ENCODE results near the gene C3orf20.

Gene C3orf20

GRCh38 chr3:14779069-14779685 is 104.2 kb downstream of the C3orf20 start:
- TF ChIP-seq CTCF (IDR thresholded peaks at IDR 0.05; ENCODE audit: low read length) = no peak
- TF ChIP-seq EZH2 (IDR thresholded peaks at IDR 0.05; ENCODE audit: borderline replicate concordance, low read length) = no peak
- no peaks in the 10 kb centered on the region for H3K27me3 ChIP-seq (ENCODE audit: insufficient read depth, low read length)
- peaks cover 32% of the 10 kb centered on the region for H3K4me1 ChIP-seq (ENCODE audit: insufficient read depth, low read length, severe bottlenecking)
- no peaks in the 10 kb centered on the region for H3K79me2 ChIP-seq (ENCODE audit: insufficient read depth, low read length)
- no peaks in the 10 kb centered on the region for H4K20me1 ChIP-seq (ENCODE audit: insufficient read depth, low read length)
- no peaks in the 10 kb centered on the region for H3K9me2 ChIP-seq (ENCODE audit: low read depth, low read length)
- H3K4me3 ChIP-seq (ENCODE audit: low read depth, low read length, poor library complexity, severe bottlenecking) = no peak overlapping the region
- no peak overlapping the region for H3K9ac ChIP-seq (ENCODE audit: low read length)
- no peaks in the 10 kb centered on the region for H3F3A ChIP-seq (ENCODE audit: insufficient read depth, low read length)
- no peak overlapping the region for H3K4me2 ChIP-seq (ENCODE audit: low read length)
- 0 out of 2 replicates have a peak, but pooled peaks cover 3% of the 10 kb centered on the region for H3K9me3 ChIP-seq (ENCODE audit: low read length)
- H3K36me3 ChIP-seq (ENCODE audit: insufficient read depth, low read length) = no peaks in the 10 kb centered on the region
- H2AFZ ChIP-seq (ENCODE audit: low read length) = no peak overlapping the region
- H3K27ac ChIP-seq (ENCODE audit: low read depth, low read length, poor library complexity, severe bottlenecking) = no peak overlapping the region

DNA sequence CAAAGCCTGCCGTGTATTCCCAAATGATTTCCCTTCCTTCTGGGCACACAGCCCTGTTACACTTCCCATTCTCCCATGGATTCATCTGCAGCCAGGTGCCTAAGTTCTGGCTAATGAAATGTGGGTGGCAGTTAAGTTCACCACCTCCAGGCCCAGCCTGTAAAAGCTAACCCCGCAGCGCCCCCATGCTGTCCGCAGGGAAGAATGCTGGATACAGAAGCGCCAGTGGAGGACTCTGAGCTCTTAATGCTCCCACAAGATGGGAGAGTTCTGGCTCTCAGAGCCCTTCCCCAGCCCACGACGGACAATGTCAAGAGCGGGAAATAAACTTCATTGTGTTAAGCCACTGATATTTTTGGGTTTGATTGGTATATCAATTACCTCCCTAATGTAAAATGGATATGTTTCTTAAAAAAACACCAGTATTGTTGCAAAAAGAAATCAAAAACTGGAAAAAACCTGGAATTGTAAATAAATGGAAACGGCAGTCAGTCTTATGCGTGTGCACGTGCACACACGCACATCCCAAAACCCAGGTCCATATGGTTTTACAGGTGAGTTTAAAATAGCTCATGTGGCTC is 106.1 kb downstream of the C3orf20 start:
- Histone ChIP-seq H3K36me3 (ENCODE audit: insufficient read depth, low read length) (no peaks in the 10 kb centered on the region), H3K4me2 (ENCODE audit: low read length) (no peak overlapping the region), H3K9ac (ENCODE audit: low read length) (no peak overlapping the region), H3K9me2 (ENCODE audit: low read depth, low read length) (no peaks in the 10 kb centered on the region), H3K9me3 (ENCODE audit: low read length) (0 out of 2 replicates have a peak, but pooled peaks cover 3% of the 10 kb centered on the region), H3F3A (ENCODE audit: insufficient read depth, low read length) (no peaks in the 10 kb centered on the region), H3K4me3 (ENCODE audit: low read depth, low read length, poor library complexity, severe bottlenecking) (no peak overlapping the region), H3K4me1 (ENCODE audit: insufficient read depth, low read length, severe bottlenecking) (peaks cover 19% of the 10 kb centered on the region), H4K20me1 (ENCODE audit: insufficient read depth, low read length) (no peaks in the 10 kb centered on the region), H3K27ac (ENCODE audit: low read depth, low read length, poor library complexity, severe bottlenecking) (peak overlapping the region; percentile 35), H3K79me2 (ENCODE audit: insufficient read depth, low read length) (no peaks in the 10 kb centered on the region), H2AFZ (ENCODE audit: low read length) (no peak overlapping the region), H3K27me3 (ENCODE audit: insufficient read depth, low read length) (peaks cover 2% of the 10 kb centered on the region; the same call in 1 of the 2 replicates)
- peak; percentile 97 for TF ChIP-seq CTCF (IDR thresholded peaks at IDR 0.05; ENCODE audit: low read length)
- no peak for TF ChIP-seq EZH2 (IDR thresholded peaks at IDR 0.05; ENCODE audit: borderline replicate concordance, low read length)

DNA sequence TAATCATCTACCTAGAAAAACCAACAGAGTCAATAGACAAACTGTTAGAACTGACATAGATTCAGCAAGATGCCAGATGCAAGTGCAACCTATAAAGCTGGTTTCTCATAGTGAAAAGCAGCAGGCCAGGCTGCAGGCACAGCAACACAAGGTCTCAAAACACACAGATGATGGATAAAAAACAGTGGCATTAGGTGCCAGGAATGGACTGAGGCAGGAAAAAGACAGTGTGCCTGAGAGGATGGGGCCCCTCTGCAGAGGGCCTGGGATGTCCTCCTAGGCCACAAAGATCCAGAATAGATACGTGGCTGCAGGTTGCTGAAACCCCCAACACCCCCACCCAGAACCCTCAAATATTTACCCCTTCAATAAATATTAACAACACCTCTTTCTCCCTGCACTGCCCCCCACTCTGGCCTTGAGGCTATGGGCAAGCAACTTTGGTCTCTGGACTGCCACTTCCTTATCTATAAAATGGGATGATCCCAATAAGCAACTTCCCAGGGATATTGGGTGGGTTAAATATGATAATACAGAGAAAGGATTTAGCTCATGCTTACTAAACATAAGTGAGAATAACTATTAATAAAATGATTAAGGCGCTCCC is 108.6 kb downstream of the C3orf20 start:
- Histone ChIP-seq H3K9me2 (ENCODE audit: low read depth, low read length) (no peaks in the 10 kb centered on the region), H3K27ac (ENCODE audit: low read depth, low read length, poor library complexity, severe bottlenecking) (no peak overlapping the region), H3K36me3 (ENCODE audit: insufficient read depth, low read length) (no peaks in the 10 kb centered on the region), H3K27me3 (ENCODE audit: insufficient read depth, low read length) (peaks cover 6% of the 10 kb centered on the region; the same call in 1 of the 2 replicates), H4K20me1 (ENCODE audit: insufficient read depth, low read length) (no peaks in the 10 kb centered on the region), H2AFZ (ENCODE audit: low read length) (no peak overlapping the region), H3K9ac (ENCODE audit: low read length) (no peak overlapping the region), H3K9me3 (ENCODE audit: low read length) (0 out of 2 replicates have a peak, but pooled peaks cover 2% of the 10 kb centered on the region), H3K4me3 (ENCODE audit: low read depth, low read length, poor library complexity, severe bottlenecking) (no peak overlapping the region), H3F3A (ENCODE audit: insufficient read depth, low read length) (no peaks in the 10 kb centered on the region), H3K79me2 (ENCODE audit: insufficient read depth, low read length) (no peaks in the 10 kb centered on the region), H3K4me2 (ENCODE audit: low read length) (no peak overlapping the region), H3K4me1 (ENCODE audit: insufficient read depth, low read length, severe bottlenecking) (peaks cover 5% of the 10 kb centered on the region)
- no peak for TF ChIP-seq EZH2 (IDR thresholded peaks at IDR 0.05; ENCODE audit: borderline replicate concordance, low read length)
- no peak for TF ChIP-seq CTCF (IDR thresholded peaks at IDR 0.05; ENCODE audit: low read length)

Data from OCI-LY1 (cell line).